Measurements from ENCODE around the gene NLN.

GRCh38 chr5:65762234-65762633 lies 40.2 kb downstream of the NLN start:
- TF ChIP-seq POLR2A (IDR thresholded peaks at IDR 0.05) (no peak), POLR2AphosphoS5 (IDR thresholded peaks at IDR 0.05) (no peak)
